ENCODE measurements around the gene HMOX2.

- TF ChIP-seq YY1 (IDR thresholded peaks at IDR 0.05; ENCODE audit: insufficient read depth, insufficient read length) (no peak), ZNF274 (IDR thresholded peaks at IDR 0.05; ENCODE audit: low read depth, low read length) (no peak), SUZ12 (IDR thresholded peaks at IDR 0.05; ENCODE audit: extremely low read depth, insufficient read depth, insufficient read length) (no peak)
These were observed 31.6 kb downstream of the HMOX2 start for GRCh38 chr16:4507588-4508345.

Data from NT2/D1 (cell line).